Large intestine (tissue), 3 donors: Measurements from ENCODE around the gene NAT14. TPM values are rescaled to one million over a fixed set of nuclear protein-coding genes. Genes with fewer than 3 reads are reported as not detected.
A peak's percentile ranks its signal among the peaks of the same experiment; 100 is the strongest.

Source experiments
- DNase-seq, 2 donors: peaks; one replicate each; pipeline versions ENCODE4 v3.0.0 to v3.0.0-alpha.2; 2013
- H3K27ac ChIP-seq: one replicate; pipeline ENCODE4 v1.5.1; 2013; ENCODE audit warnings: low read length
- H3K27me3 ChIP-seq: 2 replicates; pipeline ENCODE4 v1.6.1; 2013; ENCODE audit warnings: low read length; ENCODE audit not compliant: control insufficient read depth, insufficient read depth
- H3K36me3 ChIP-seq: 2 replicates; pipeline ENCODE4 v1.6.1; 2013; ENCODE audit warnings: low read length; ENCODE audit not compliant: control insufficient read depth, insufficient read depth
- H3K4me1 ChIP-seq: one replicate; pipeline ENCODE4 v1.6.1; 2013; ENCODE audit warnings: low read length; ENCODE audit not compliant: control insufficient read depth, insufficient read depth
- H3K4me3 ChIP-seq: one replicate; pipeline ENCODE4 v1.5.1; 2013; ENCODE audit warnings: low read length
- H3K9me3 ChIP-seq: one replicate; pipeline ENCODE4 v1.6.1; 2013; ENCODE audit warnings: mild to moderate bottlenecking, low read depth, low read length, moderate library complexity; ENCODE audit not compliant: control insufficient read depth
- WGBS: methylation state at CpG from one replicate; pipeline ENCODE4 v1.1.5; 2013; ENCODE audit warnings: low lambda C conversion rate; ENCODE audit not compliant: insufficient coverage; 5-methylcytosine and 5-hydroxymethylcytosine counted together
- polyA plus RNA-seq: library from polyadenylated mRNA; unstranded; fragments of 120-200 nt; gene quantifications from one replicate; pipeline ENCODE4 v1.2.1, GENCODE V29; 2013

Gene NAT14
- polyA plus RNA-seq, 1 donor: 14.0 TPM

DNA sequence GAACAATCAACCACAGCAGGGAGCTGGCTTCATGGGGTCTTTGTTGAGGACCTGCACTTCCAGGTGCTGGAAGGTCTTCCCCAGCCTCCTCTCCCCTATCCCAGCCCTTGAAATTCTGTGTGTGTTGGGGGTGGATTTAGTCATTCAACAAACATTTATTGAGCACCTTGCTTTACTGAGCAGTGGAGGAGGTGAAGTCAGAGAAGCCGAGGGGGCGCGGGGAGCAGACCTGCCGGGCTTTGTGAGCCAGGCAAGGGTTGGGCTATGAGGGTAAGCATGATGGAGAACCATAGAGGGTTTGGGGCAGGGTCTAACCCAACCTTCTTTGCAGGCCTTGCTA is 17.0 kb upstream of the NAT14 start:
- Histone ChIP-seq H3K4me1 (no peaks in the 10 kb centered on the region), H3K9me3 (no peaks in the 10 kb centered on the region), H3K36me3 (no peaks in the 10 kb centered on the region), H3K27ac (no peak overlapping the region), H3K4me3 (no peak overlapping the region), H3K27me3 (peaks cover 4% of the 10 kb centered on the region)
- WGBS: no CpG with 5 or more reads among the region's 4 CpGs
- DNase-seq: no peak

DNA sequence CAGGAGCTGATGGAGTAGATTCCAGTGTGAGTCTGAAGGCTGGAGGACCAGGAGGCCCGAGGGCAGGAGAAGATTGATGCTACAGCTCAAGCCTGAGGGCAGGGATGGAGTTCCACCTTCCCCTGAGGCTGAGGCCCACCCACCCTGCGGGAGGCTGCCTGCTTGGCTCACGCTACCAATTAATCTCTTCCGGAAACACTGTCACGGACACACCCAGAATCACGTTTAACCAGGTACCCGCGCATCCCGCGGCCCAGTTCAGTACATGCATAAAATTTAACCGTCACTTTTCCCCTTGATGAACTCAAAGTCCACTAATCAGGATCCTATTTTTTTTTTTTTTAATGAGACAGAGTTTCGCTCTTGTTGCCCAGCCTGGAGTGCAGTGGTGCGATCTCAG is 13.7 kb upstream of the NAT14 start:
- no peaks in the 10 kb centered on the region for H3K9me3 ChIP-seq
- no peak overlapping the region for H3K4me3 ChIP-seq
- H3K27me3 ChIP-seq: no peaks in the 10 kb centered on the region
- H3K4me1 ChIP-seq: peaks cover 5% of the 10 kb centered on the region
- no peak overlapping the region for H3K27ac ChIP-seq
- H3K36me3 ChIP-seq: no peaks in the 10 kb centered on the region
- WGBS: 60% methylated on average over 1 of the region's 13 CpGs
- no peak for DNase-seq

DNA sequence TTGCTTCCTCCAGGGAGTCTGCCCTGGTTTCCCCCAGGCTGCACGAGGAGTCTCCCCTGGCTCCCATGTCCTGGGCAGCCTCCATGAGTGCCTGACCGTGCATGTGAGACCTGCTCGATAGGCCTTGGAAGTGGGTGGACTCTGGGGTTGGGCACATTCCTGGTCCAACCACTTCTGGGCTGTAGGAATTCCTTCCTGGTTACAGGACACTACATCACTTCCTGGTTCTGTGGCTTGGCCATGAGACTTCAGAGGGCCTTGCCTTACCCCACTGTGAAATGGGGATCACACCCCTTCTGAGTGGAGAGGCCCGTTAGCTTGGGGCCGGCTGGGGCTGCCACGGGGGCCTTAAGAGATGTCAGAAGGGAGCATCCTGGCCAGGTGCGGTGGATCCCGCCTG is 12.5 kb upstream of the NAT14 start:
- Histone ChIP-seq H3K27me3 (no peaks in the 10 kb centered on the region), H3K27ac (no peak overlapping the region), H3K4me3 (no peak overlapping the region), H3K9me3 (no peaks in the 10 kb centered on the region), H3K36me3 (no peaks in the 10 kb centered on the region), H3K4me1 (peaks cover 5% of the 10 kb centered on the region)
- DNase-seq: no peak
- no CpG with 5 or more reads among the region's 8 CpGs for WGBS

DNA sequence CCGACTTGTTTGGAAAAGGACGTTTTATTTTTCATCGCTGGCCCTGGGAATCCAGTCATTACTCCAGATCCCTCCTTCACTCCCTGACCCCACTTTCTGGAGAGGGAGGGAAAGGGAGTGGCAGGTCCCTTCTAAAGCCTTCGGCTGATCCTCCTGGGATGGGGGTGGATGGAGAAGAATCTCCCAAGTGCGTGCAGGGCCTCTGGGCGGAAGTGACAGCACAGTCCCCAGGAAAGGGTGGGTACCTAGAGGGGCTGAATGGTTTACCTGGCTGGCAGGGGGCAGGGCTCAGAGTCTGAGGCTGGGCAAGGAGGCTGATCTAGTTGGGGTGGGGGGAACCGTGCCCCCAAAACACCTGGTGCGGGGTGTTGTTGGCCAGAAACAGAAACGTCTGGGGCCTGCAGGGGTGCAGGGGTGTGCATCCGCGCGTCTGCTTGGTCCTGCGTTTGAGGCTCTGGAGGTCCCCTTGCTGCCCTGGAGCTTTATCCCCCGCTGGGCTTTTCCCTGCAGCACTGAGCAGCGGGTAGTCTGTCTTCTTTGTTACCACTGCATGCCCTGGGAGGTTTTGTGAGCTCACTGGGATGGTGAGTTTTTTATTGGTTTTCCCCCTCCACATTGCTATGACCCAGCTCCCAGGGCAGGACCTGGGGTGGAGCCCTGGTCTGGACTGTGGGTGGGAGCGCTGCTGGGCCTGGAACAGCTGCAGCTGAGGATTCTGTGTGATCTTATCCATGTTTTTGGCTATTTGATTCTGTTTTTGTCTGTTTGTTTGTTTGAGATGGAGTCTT is 11.6 kb upstream of the NAT14 start:
- WGBS: no CpG with 5 or more reads among the region's 16 CpGs

DNA sequence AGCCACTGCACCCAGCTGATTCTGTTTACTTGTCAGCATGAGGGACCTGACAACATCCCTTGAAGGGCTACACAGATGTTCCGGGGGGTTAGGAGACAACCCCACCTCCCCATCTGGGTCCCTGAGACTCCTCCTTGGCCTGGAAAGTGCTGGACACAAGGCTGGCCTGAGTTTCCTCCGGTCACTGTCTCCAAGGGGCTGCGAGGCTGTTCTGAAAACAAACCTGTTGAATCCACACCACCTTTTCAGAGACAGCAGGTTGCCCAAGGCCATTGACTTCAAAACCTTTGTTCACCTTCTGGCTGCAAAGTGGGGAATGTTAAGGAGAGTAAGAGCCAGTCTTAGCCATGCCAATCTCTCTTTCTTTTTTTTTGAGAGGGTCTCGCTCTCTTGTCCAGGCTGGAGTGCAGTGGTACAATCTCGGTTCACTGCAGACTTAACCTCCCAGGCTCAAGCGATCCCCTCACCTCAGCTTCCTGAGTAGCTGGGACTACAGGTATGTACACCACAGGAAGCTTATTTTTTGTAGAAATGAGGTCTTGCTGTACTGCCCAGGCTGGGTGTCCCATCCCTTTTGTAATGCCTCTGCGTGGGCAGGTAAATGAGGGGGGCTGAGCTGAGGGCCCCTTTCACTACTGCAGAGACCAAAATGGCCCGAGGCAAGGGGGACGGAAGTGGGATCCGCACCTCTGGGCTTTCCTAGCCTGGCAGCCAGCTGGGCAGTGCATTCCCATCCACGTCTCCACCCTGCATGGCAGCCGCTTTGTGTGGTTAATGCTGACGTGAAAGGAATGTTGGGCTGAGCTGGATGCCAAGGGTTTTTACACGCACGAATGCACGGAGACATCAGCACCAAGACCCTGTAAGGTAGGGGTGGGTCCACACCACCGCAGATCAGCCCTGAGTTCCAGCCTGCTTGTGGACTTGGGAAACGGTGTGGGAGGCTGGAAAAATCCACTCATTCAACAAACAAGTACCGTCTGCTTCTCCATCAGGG is 10.4 kb upstream of the NAT14 start:
- no CpG with 5 or more reads among the region's 19 CpGs for WGBS
- Histone ChIP-seq H3K27ac (no peak overlapping the region), H3K27me3 (no peaks in the 10 kb centered on the region), H3K4me3 (no peak overlapping the region), H3K9me3 (no peaks in the 10 kb centered on the region), H3K4me1 (peaks cover 11% of the 10 kb centered on the region), H3K36me3 (no peaks in the 10 kb centered on the region)
- DNase-seq: no peak

More for the DNA sequence above, 11.6 kb upstream of the NAT14 start:
- no peaks in the 10 kb centered on the region for H3K27me3 ChIP-seq
- H3K27ac ChIP-seq: no peak overlapping the region
- no peak for DNase-seq
- no peaks in the 10 kb centered on the region for H3K36me3 ChIP-seq
- no peak overlapping the region for H3K4me3 ChIP-seq
- peaks cover 11% of the 10 kb centered on the region for H3K4me1 ChIP-seq
- no peaks in the 10 kb centered on the region for H3K9me3 ChIP-seq

DNA sequence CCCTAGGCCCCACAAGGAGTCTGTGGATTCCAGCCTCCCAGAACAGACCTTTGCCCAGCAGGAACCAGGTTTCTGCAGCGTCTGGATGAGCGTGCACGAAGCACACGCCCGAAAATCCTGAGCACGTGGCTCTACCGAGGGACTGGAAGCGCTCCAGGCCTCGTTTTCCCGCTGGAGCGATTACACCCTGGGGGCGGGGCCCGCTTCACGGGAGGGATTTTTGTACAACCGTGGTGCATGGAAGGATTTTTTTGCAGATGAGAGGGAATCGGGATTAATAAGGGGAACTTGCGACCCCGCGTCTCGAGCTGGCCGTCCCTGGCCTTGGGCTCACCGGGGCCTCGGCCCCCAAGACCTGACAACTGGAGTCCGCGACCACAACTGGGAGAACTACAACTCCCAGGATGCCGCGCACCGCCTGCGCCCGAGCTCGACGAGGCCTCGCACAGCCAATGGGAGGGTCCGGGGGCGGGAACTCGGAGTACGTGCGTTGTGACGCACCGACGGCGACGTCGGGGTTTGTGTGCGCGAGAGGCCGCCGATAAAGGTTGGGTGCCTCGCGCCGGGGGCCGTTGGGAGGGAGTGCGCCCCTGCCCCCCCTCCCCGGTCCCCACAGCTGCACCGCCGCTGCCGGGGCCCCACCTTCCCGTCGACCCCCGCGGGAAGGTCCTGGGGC is 8.8 kb upstream of the NAT14 start, which contains the start of gene ZNF628:
Gene ZNF628 (plus strand): TSS at position 518 of the 676 bp plus-strand sequence. CDS start 3,294 bp downstream, outside the sequence.
- Histone ChIP-seq H3K27ac (peak within 1 kb of the TSS; percentile 94), H3K27me3 (no peaks in the 10 kb centered on the region), H3K9me3 (peaks cover 3% of the 10 kb centered on the region), H3K4me1 (peaks cover 11% of the 10 kb centered on the region), H3K36me3 (no peaks in the 10 kb centered on the region), H3K4me3 (peak within 1 kb of the TSS; percentile 43)
- WGBS: no CpG with 5 or more reads among the region's 61 CpGs
- peak; percentile 99 for DNase-seq

DNA sequence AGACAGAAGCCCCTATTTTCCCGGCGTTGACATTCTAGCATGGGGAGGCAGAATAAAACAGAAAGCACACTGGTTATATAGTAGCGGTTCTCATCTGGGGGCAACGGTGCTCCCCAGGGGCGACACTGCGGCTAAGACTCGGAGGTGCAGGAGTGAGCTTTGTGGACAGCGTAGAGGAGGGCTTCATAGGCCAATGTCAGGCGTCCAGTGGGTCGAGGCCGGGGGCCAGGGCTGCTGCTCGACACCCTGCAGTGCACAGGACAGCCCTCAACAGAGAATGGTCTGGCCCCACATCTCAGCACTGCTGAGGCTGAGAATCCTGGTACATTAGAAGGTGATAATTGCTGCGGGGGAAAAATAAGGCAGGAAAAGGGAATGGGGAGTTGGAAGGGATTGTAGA is 7.1 kb upstream of the NAT14 start:
- DNase-seq: no peak
- H3K4me3 ChIP-seq: no peak overlapping the region
- peaks cover 4% of the 10 kb centered on the region for H3K36me3 ChIP-seq
- no peak overlapping the region for H3K27ac ChIP-seq
- no CpG with 5 or more reads among the region's 13 CpGs for WGBS
- peaks cover 6% of the 10 kb centered on the region for H3K9me3 ChIP-seq
- H3K27me3 ChIP-seq: no peaks in the 10 kb centered on the region
- peaks cover 11% of the 10 kb centered on the region for H3K4me1 ChIP-seq

DNA sequence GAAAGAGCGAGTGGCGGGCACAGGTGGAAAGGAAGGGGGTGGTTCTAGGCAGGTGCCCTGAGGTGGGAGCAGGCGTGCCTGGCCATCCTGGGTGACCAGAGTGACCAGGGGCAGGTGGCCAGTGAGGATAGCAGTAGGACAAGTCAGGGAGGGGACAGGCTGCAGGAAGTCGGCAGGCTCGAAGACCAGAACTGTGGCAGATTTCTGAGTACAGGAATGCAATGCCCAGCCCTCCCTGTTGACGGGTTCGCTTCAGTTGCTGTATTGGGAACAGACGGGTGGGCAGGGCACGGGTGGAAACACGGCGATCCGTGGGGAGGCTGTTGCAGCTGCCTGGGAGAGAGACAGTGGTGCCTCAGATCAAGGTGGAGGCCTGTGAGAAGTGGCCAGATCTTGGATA is 6.6 kb upstream of the NAT14 start:
- no CpG with 5 or more reads among the region's 12 CpGs for WGBS
- peaks cover 11% of the 10 kb centered on the region for H3K4me1 ChIP-seq
- no peak for DNase-seq
- H3K4me3 ChIP-seq: no peak overlapping the region
- no peaks in the 10 kb centered on the region for H3K27me3 ChIP-seq
- H3K27ac ChIP-seq: no peak overlapping the region
- peaks cover 4% of the 10 kb centered on the region for H3K36me3 ChIP-seq
- H3K9me3 ChIP-seq: peaks cover 6% of the 10 kb centered on the region

DNA sequence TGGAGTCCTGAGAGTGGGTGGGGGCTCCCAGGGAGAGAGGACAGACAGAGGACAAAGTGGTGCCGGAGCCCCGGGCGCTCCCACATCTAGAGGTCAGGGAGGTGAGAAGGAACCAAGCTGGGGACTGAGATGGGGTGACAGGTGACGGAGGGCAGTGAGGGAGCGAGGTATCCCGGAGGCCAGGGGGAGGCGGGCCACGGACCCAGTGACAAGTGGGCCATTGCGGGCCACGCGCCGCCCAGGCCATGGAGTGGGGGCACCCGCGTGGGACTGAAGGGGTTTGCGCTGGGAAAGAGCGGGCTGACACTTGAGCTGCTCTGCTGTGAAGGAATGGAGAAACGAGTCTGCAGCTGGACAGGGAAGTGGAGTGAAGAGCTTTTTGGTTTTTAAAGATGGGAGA is 5.9 kb upstream of the NAT14 start:
- WGBS: 86% methylated on average over 3 of the region's 17 CpGs
- H3K27ac ChIP-seq: no peak overlapping the region
- peaks cover 4% of the 10 kb centered on the region for H3K36me3 ChIP-seq

More for the DNA sequence above, 5.9 kb upstream of the NAT14 start:
- DNase-seq: no peak
- Histone ChIP-seq H3K4me3 (no peak overlapping the region), H3K9me3 (peaks cover 6% of the 10 kb centered on the region), H3K27me3 (no peaks in the 10 kb centered on the region), H3K4me1 (peaks cover 11% of the 10 kb centered on the region)
